Fibroblast of peridontal ligament (primary cell): Measurements from ENCODE around the gene PPA2.

Experiments
- DNase-seq: peaks from one replicate; pipeline ENCODE4 v3.0.0-alpha.2; 2010; ENCODE audit errors: extremely low read depth

PPA2 gene

GRCh38 chr4:105392858-105393257 lies 81.0 kb downstream of the PPA2 start:
- DNase-seq, result no peak

DNA sequence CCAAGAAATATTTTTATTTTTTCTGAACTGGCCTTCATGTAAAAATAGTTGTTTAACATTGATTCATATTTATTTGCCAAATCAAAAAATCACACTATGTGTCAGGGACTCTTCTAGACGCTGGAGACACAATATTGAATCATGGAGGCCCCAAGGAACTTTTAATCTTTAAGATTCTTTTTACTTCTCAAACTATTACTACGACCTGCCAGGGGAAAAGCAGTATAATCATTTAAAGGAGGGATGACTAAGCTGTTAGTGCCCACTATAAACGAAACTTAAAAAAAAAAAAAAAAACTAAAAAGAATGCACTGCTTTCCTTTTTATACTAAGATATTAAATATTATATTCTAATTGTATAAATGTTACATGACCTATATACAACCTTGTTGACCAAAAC lies 84.7 kb downstream of the PPA2 start:
- DNase-seq, result peak; percentile 55

GRCh38 chr4:105387466-105387865 lies 86.4 kb downstream of the PPA2 start:
- DNase-seq, result peak; percentile 64

GRCh38 chr4:105386012-105386411 lies 87.8 kb downstream of the PPA2 start:
- DNase-seq, result no peak

DNA sequence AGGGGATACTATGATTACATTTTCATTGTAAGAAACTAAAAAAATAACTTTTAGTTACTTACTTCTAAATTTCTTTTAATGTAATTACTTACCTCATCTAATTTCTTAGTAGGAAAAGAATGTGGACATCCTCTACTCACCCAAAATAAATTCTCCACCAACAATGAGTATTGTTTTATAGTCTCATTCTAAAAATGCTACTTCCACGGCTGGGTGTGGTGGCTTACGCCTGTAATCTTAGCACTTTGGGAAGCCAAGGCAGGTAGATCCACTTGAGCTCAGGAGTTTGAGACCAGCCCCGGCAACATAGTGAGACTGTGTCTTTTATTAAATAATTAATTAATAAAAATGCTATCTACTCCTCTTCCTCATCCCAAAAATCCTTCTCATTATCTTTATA lies 99.8 kb downstream of the PPA2 start:
- DNase-seq, result no peak

GRCh38 chr4:105373324-105373723 lies 100.5 kb downstream of the PPA2 start:
- DNase-seq, result no peak

DNA sequence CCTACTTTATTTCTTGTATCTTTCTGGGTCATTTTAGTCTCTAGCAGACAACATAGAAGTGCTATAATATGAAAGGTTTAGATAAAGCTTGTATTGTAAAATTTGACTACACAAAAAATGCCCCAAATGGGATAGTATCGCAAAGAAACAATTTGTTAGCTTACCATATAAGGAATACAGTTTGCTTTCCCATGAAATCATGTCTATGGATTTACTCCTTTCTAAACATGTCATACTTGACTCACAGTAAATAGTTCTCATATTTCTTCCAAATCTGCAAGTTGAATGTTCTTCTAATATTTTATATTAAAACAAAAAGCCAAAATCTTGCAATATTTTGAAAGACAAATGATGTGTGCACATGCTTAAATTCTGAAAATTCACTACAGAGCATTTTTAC lies 103.9 kb downstream of the PPA2 start:
- DNase-seq, result peak; percentile 72

DNA sequence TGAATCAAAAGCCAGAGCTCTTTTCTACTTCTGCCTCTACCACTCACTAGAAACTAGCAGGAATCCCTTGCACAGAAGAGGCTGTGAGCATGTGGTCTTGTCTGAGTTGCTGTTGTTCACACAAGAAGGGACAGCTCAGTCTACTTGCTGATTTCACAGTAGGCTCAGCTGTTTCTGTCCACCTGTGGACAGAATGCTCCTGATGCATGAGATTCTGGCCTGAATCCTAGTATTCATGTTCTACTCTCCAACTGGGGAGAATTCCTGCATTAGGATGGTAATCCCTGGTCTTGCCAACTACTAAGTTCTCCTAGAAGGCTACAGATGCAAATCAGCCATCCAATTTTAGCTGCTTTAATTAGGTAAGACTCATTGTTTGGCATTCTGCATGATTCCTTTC lies 112.8 kb downstream of the PPA2 start:
- DNase-seq, result no peak

DNA sequence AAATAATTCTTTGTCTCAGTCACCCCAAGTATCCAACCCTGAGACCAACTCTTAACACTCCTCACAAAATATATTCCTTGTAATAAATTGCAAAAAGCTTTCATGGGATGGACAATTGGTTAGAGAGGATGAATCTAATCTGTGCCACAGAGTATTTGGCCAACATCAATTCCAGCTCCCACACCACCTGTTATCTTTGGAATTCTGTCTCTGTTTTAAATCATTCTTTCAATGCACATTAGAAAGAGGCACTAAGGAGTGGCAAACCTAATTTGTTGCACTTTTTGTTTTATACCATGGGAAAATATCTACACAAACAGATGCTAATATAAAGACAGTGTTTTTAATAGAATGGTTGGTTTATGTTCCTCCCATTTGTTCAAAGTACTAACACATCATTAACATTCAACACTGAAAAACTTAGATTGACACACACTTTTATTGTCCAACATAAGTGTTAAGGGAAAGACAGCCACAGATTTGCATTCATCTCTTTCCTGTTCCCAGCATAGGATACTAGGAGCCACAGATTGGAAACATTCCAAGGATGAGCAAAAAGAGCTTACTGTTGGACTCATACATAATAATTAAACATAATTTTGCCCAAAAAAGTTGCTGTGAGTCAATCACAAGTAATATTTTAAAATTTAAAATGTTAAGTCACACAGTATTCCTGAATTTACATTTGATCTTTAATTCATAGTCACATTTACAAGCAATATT lies 116.4 kb downstream of the PPA2 start:
- no peak for DNase-seq

DNA sequence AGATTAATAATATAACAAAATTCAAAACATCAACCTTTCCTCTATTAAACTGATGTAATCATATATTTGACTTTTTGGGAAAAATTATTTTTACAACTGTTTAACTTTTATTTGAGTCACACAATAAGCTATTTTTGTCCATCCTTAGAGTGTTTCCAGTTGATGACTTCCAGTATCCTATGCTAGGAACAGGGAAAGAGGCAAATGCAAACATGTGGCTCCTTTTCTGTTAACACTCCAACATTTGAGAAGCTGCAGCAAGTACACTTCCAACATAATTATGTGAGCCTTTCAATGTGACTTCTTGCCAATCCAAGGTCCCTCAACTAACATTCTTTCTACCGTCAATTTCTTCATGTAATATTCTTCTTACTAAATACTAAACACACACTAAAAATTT lies 117.7 kb downstream of the PPA2 start:
- no peak for DNase-seq

DNA sequence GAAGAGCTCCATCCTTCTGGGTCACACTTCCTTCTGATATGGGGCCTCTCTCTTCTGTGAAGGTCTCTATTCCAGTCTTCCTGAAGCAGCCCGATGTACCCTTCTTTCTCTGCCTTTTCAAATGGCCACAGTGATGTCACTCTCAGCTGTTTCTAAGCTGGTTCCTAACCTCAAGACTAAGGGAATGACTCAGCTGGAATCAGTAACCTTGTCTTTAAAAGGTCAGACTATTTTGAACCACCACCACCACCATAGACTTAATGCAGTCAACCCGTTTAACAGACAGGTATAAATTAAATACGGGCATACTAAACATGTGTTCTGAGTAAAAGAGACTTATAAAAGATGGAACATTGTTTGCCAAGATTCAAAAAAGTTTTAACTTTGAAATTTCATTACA lies 121.0 kb downstream of the PPA2 start:
- DNase-seq, result peak; percentile 40

- no peak for DNase-seq
Observed at GRCh38 chr4:105351861-105352260, 122.0 kb downstream of the PPA2 start.

GRCh38 chr4:105350859-105351490 lies 122.9 kb downstream of the PPA2 start:
- DNase-seq, result peak; percentile 89

GRCh38 chr4:105348719-105349118 lies 125.1 kb downstream of the PPA2 start:
- DNase-seq, result no peak

DNA sequence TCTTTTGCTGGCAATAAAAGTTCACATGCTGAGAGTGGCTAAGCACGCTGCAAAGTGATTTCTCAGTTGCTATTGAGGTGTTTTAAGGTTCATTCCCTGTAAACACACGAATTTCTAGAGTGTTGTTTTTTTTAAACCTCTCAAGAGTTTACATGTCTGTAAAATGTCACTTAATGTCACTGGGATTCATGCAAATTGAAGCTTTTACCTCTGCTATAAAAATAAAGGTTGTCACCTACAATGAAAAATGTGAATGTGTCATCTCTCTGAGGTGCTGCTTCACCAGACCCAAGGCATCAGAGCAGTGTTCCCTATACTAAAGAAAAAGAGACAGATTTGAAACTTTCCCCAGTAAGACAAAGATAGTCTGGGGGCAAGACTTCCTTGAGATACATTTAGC lies 127.0 kb downstream of the PPA2 start:
- DNase-seq, result no peak

DNA sequence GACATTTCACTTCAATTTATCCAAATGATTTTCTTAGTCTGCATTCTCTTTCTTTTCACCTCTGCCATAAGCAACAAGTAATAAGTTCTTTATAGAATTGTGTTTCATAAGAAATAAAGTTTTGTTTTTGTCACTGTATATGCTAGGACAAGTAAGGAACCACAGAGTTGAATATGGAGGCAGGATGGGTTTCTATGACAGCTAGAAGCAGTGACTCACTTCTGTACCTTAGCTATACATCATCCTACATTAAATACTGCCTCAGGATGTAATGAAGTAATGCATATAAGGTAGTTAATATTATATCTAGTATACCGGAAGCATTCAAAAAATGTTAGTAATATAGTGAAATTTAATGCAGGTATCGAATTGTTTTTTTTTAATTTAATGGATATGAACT lies 128.0 kb downstream of the PPA2 start:
- DNase-seq, result no peak

- no peak for DNase-seq
Observed at GRCh38 chr4:105345358-105345757, 128.5 kb downstream of the PPA2 start.

GRCh38 chr4:105344141-105344540 lies 129.7 kb downstream of the PPA2 start:
- no peak for DNase-seq

GRCh38 chr4:105343146-105343931 lies 130.5 kb downstream of the PPA2 start:
- DNase-seq, result peak; percentile 35

DNA sequence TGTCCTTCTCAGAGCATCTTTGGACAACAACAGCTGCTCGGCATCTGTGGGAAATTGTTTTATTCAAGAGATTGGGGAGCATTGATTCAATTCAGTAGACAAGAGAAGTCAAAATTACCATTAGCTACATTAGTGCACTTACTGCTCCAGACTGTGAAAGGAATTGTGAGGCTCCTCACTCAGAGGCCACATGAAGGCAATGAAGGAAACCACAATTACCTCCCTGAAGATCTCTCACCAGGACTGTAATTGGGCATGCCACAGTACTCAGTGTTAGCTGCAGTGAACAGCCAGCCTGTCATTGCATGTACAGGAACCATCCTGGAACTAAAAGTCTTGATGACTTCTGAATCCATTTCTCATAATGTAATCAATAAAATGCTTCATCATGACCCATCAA lies 144.8 kb downstream of the PPA2 start:
- DNase-seq, result no peak

DNA sequence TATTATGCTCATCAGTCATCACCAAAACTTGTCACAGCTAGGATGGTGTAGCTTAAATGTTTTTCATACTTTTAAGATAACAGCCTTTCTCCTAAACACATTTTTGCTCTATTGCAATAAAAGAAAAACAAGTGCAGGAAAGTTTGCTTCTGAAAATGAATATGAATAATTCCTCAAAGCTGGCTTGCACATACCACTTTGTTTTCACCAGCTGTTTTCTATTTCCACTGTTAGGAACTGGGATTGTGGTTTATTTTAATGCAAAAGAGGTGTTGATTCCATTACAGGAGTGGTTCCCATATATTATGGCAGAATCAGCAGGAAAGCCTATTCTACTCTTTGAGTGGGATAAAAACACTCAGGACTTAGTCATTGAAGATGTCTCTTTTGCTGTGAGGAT lies 145.9 kb downstream of the PPA2 start:
- DNase-seq, result peak; percentile 37

DNA sequence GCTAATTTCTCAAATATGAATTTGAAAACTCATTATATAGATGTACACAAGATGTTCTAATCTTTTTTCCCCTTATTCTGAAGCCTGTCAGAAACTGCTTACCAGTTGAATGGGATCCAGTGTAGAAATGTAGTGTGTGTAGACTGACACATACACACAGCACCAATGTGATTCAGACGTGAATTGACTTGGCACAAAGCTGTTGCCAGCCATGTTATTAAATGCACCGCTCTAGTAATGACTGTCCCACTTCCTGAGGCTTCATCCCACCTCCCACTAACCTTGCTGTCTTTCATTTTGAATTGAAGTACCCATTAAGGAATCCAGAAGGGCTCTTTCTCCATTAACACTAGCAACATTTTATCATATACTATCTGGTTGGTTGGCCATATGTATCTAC lies 146.6 kb downstream of the PPA2 start:
- no peak for DNase-seq
